HepG2 (cell line): ENCODE results near the gene ZNF888.
"Not testable (repeated sequence)": the region's sequence is repeated elsewhere in the genome, so short reads cannot be mapped to it uniquely, and the experiment has no call there.

Experiments used
- BORCS8-MEF2B ChIP-seq: sonication (generic); formaldehyde crosslinking; IDR thresholded peaks from 2 replicates; pipeline ENCODE4 v1.8.0; 2022; ENCODE audit warnings: mild to moderate bottlenecking, missing genetic modification reagents
- CTCF ChIP-seq: sonication (generic); formaldehyde crosslinking; IDR thresholded peaks from 2 replicates; pipeline ENCODE4 v1.5.0; 2020; ENCODE audit warnings: mild to moderate bottlenecking, missing genetic modification reagents, moderate library complexity
- DNMT1 ChIP-seq: sonication (generic); formaldehyde crosslinking; IDR thresholded peaks from 2 replicates; pipeline ENCODE4 v1.5.1; 2020; ENCODE audit warnings: mild to moderate bottlenecking, missing genetic modification reagents
- EP300 ChIP-seq, 3 experiments: sonication (generic) in 1 of 3; formaldehyde crosslinking in 1 of 3; IDR thresholded peaks; 2 replicates each; pipeline versions ENCODE4 v1.5.1 to v1.6.1; 2011 to 2020; ENCODE audit warnings: low read depth in 2 of 3, low read length in 2 of 3, borderline replicate concordance in 1 of 3, improper control_type of control experiment in 1 of 3, mild to moderate bottlenecking in 1 of 3, missing genetic modification reagents in 1 of 3, moderate library complexity in 1 of 3
- EZH2 ChIP-seq: conservative IDR thresholded peaks from 2 replicates; pipeline ENCODE4 v1.6.1; 2012; ENCODE audit warnings: mild to moderate bottlenecking, low read depth, low read length, moderate library complexity
- HNRNPL ChIP-seq: fragments of 200-400 bp; formaldehyde crosslinking; IDR thresholded peaks from 2 replicates; pipeline ENCODE4 v1.6.1; 2017; ENCODE audit warnings: mild to moderate bottlenecking, low read depth, low read length
- MXI1 ChIP-seq: IDR thresholded peaks from 3 replicates; pipeline ENCODE4 v1.6.1; 2012; ENCODE audit warnings: low read depth, low read length, inconsistent platforms, borderline replicate concordance
- POLR2A ChIP-seq, 2 experiments: IDR thresholded peaks; 2 replicates each; pipeline ENCODE4 v1.6.1; 2011; ENCODE audit warnings: low read depth in 2 of 2, low read length in 2 of 2, mild to moderate bottlenecking in 1 of 2, moderate library complexity in 1 of 2; ENCODE audit not compliant: insufficient read depth in 1 of 2
- RAD21 ChIP-seq: fragments of 450-650 bp; formaldehyde crosslinking; IDR thresholded peaks from 2 replicates; pipeline ENCODE4 v1.5.0; 2020; ENCODE audit warnings: mild to moderate bottlenecking
- YY1 ChIP-seq: IDR thresholded peaks from 2 replicates; pipeline ENCODE4 v1.6.1; 2011; ENCODE audit warnings: low read length, low read depth, moderate library complexity, mild to moderate bottlenecking; ENCODE audit not compliant: insufficient read depth, insufficient replicate concordance
- ZFP62 ChIP-seq: sonication (generic); formaldehyde crosslinking; IDR thresholded peaks from 2 replicates; pipeline ENCODE4 v1.4.0; 2020; ENCODE audit warnings: missing genetic modification reagents

- not testable (repeated sequence) for TF ChIP-seq HNRNPL; POLR2A (IDR thresholded peaks at IDR 0.05; ENCODE audit: insufficient read depth in 1 of 2, low read depth in 2 of 2, low read length in 2 of 2); BORCS8-MEF2B (CRISPR knock-in tag); YY1; EZH2; EP300 (IDR thresholded peaks at IDR 0.05; ENCODE audit: low read depth in 2 of 2, low read length in 2 of 2); EP300 (CRISPR knock-in tag; IDR thresholded peaks at IDR 0.05; ENCODE audit: borderline replicate concordance); ZFP62 (CRISPR knock-in tag); CTCF (CRISPR knock-in tag); MXI1; DNMT1 (CRISPR knock-in tag); RAD21 (CRISPR knock-in tag)
Measured at GRCh38 chr19:52940905-52941304, 17.7 kb upstream of the ZNF888 start.
